Epithelial cell of umbilical artery (primary cell): ENCODE data around the gene OGG1. TPM values are rescaled to one million over a fixed set of nuclear protein-coding genes. Genes with fewer than 3 reads are reported as not detected.

Experiments
- total RNA-seq: library from RNA; depleted of rRNA; stranded (reverse); fragments of >200 nt; gene quantifications from 2 replicates; pipeline ENCODE4 v1.2.3, GENCODE V29; 2014

Gene OGG1
- total RNA-seq = 16.9 and 19.3 TPM in 2 replicates

DNA sequence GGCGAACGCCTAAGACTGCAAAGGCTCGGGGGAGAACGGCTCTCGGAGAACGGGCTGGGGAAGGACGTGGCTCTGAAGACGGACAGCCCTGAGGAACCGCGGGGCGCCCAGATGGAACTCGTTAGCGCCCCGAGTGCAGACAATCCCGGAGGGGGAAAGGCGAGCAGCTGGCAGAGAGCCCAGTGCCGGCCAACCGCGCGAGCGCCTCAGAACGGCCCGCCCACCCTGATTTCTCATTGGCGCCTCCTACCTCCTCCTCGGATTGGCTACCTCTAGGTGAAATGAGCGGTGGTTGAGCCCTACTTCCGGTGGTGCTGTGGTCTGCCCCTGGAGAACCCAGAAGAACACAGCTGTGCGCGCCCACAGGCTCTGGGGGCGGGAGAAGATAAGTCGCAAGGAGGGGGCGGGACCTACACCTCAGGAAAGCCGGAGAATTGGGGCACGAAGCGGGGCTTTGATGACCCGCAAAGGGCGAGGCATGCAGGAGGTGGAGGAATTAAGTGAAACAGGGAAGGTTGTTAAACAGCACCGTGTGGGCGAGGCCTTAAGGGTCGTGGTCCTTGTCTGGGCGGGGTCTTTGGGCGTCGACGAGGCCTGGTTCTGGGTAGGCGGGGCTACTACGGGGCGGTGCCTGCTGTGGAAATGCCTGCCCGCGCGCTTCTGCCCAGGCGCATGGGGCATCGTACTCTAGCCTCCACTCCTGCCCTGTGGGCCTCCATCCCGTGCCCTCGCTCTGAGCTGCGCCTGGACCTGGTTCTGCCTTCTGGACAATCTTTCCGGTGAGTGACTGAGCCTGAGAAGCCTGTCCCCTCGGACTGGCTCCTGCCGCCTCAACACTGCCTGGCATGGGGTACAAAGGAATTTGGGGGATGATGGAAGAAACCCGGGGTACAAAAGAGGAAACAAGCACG lies at the start of gene OGG1:
TSS of gene OGG1 (plus strand) at position 308 of the 911 bp plus-strand sequence. CDS start at position 643, 335 bp downstream.

DNA sequence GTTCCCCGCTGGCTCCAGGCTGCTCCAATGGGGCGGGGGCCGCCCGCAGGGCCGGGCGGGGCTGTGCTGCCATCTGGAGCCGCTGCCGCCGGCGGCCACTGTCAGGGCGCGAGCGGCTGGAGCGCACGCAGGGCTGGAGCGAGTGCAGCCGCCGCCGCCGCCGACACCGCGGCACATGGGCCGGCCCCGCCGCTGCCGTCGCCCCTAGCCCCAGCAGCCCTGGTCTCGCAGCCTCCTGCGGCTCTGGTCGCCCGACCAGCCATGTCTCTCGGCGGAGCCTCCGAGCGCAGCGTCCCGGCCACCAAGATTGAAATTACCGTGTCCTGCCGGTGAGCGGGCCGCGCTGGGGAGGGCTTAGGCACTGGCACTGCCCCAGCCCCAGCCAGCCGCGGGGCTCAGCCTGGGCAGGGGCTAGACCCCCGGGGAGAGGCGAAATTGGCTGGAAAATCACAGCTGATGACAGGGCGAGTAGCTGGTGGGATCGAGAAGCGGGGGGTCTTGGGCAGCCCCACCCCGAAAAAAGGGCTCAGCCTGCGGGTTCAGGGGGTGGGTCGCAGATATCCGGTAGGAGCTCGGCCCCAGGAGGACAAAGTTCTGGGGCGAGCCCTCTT lies 45.9 kb upstream of the OGG1 start, which contains the start of gene CPNE9:
TSS of gene CPNE9 (plus strand) at position 98 of the 611 bp plus-strand sequence. CDS start at position 262, 164 bp downstream.

DNA sequence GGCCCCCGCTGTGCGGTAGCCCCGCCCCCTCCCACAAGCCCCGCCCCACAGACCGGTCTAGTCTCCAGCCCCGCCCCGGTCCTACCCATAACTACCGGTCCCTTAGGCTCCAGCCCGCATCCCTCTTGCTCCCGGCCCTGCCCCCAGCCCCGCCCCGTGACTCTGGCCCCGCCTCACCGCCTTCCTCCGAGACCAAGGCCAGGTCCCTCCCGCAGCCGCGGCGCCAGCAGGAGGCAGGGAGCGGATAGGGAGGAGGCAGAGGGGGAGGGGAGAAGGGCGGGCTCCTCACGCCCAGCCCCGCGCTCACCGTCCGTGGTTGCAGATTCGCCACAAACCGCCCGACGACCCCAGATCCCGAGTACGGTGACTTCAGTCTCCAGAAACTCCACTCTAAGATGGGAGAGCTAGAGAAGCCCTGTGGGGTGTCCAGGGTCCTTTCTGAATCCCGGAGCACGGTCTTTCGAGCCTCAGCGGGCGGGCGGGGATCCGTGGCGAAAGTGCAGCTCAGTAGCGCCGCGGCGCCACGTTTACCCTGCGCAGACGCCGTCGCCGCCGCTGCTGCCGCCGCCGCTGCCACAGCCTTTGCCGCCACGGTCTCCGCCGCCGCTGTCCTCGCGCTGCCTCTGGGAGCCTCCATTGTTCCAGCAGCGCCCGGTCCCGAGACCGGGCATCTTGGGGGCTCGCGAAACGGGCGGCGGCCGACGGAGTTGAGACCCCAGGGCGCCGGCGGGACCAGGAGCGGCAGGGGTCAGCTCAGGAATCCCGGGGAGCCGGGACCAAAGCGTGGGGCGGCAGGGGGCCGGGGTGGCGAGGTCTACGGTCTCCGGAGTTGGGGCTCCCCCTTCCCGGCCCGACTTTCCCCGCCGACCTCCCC lies 18.3 kb upstream of the OGG1 start, which contains the start of gene BRPF1:
TSS of gene BRPF1 (plus strand) at position 530 of the 874 bp plus-strand sequence. CDS start 2,406 bp downstream, outside the sequence.

DNA sequence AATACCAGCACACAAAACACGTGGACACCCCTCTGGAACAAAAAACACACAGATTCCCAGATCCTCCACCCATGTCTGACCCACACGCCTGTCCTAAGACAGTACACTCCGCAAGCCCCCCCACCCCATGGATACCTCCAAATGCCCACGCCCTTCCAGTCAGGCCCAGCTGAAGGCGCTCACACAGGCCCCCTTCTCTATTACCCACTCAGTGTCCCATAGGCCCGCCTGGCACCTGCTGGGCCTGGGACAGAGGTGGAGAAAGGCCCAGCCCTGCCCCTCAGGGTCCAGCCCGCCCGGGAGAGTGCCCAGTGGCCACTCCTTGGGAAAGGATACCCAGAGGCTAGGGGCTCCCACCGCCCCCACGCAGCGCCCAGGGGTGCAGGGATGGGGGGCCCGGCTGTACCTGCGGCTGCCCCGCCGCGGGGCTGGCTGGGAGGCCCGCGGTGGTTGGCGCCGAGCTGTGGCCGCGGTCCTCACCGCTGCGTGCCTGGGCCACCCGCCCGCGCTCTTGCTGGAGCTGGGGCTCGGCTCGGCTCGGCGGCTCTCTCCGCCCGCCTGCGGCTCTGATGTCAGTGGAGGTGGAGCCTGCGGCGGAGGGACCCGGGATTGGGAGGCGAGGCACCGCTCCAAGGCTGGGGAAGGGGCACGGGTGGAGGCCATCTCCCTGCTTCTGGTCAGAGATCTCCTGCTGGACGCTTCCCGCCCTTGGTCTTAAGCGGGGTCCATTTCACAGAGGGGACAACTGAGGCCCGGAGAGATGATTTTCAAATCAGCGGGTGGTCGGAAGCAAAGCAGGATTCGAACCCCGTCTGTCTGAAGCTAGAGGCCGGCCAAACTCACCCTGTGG lies 19.9 kb downstream of the OGG1 start, which contains the start of gene CAMK1:
TSS of gene CAMK1 (minus strand) at position 522 of the 850 bp plus-strand sequence. CDS start 2,198 bp downstream, outside the sequence.

DNA sequence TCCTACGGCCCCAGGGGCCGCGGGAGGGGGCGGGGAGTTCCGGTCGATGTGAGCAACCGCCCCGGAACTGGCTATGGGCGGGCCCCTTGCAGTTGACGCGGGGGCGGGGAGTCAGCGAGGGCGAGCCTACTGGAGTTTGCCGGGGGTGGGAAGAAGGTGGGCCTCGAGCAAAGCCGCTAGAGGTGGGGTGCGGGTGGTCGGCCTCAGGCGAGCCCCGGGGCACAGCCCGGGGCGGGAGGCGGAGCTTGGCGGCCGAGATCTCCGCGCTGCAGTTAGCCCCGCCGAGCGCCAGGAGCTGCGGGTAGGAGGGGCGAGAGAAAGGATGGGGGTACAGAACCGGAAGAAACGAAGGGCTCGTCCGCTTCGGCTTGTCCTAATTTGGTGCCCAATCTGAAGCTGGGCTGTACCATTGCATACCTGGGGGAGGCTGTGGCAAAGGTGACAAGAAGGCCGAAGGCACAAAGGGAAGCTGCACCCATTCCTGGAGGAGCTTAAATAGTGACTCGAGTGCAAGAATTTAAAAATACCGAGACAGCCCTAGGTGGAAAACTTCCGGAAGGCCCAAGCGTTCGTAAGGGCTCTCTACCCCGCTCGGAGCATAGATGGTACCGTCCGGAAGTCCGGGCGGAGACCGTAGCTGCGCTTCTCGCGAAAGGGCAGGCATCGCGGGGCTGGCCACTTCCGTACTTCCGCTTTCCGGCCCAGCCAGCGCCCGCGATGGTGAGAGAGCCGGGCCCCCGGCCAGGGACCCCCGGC lies 42.8 kb downstream of the OGG1 start, which contains the start of the genes ARPC4 and TADA3:
TSS of gene ARPC4 (plus strand) at position 678 of the 756 bp plus-strand sequence. CDS start at position 718, 40 bp downstream.
TSS of gene TADA3 (minus strand) at position 69 of the 756 bp plus-strand sequence. CDS start 1,007 bp downstream, outside the sequence.

Other genes with a start within 250 kb of the OGG1 start
- gene LHFPL4, start 196.1 kb upstream of the OGG1 start, total RNA-seq = not detected in 2 replicates
- 60.0 and 61.4 TPM in 2 replicates for gene MTMR14, start 100.4 kb upstream of the OGG1 start, total RNA-seq
- gene CPNE9, start 46.1 kb upstream of the OGG1 start, total RNA-seq = not detected in 2 replicates
- gene BRPF1, start 18.2 kb upstream of the OGG1 start, total RNA-seq = 16.9 and 19.8 TPM in 2 replicates
- gene CAMK1, start 20.0 kb downstream of the OGG1 start, total RNA-seq = 39.6 and 59.9 TPM in 2 replicates
- gene TADA3, start 42.5 kb downstream of the OGG1 start, total RNA-seq = 32.7 and 36.7 TPM in 2 replicates
- 379 and 401 TPM in 2 replicates for gene ARPC4, start 43.1 kb downstream of the OGG1 start, total RNA-seq
- gene TTLL3, start 60.3 kb downstream of the OGG1 start, total RNA-seq = 5.8 and 8.7 TPM in 2 replicates
- gene RPUSD3, start 94.1 kb downstream of the OGG1 start, total RNA-seq = 39.6 and 57.4 TPM in 2 replicates
- not detected in 2 replicates for gene CIDEC, start 130.3 kb downstream of the OGG1 start, total RNA-seq
- 40.1 and 43.2 TPM in 2 replicates for gene JAGN1, start 140.7 kb downstream of the OGG1 start, total RNA-seq
- 0.32 TPM in 1 of 2 replicates, not detected in the other for gene IL17RE, start 152.9 kb downstream of the OGG1 start, total RNA-seq
- 21.7 and 23.1 TPM in 2 replicates for gene IL17RC, start 167.1 kb downstream of the OGG1 start, total RNA-seq
- gene CRELD1, start 183.9 kb downstream of the OGG1 start, total RNA-seq = 27.6 and 39.4 TPM in 2 replicates
- 0.97 and 1.1 TPM in 2 replicates for gene PRRT3, start 202.5 kb downstream of the OGG1 start, total RNA-seq
- gene EMC3, start 236.9 kb downstream of the OGG1 start, total RNA-seq = 39.0 and 63.1 TPM in 2 replicates